Lower lobe of right lung (tissue), 2 donors: ENCODE measurements around the gene CTNND2. TPM values are rescaled to one million over a fixed set of nuclear protein-coding genes. Genes with fewer than 3 reads are reported as not detected.

Experiments
- ATAC-seq, 2 donors: fragments of 200-7000 bp; cut with Tn5 transposase; one replicate each; pipeline ENCODE4 v1.9.1; 2020 to 2022; ENCODE audit warnings: mild to moderate bottlenecking in 2 of 2, moderate library complexity in 2 of 2
- DNase-seq: peaks from one replicate; pipeline ENCODE4 v3.0.0-alpha.2; 2020
- H3K27ac ChIP-seq: fragments of 200-600 bp; one replicate; pipeline ENCODE4 v1.8.0; 2022
- H3K27me3 ChIP-seq: fragments of 200-600 bp; one replicate; pipeline ENCODE4 v1.8.0; 2022; ENCODE audit warnings: low read depth
- H3K36me3 ChIP-seq: fragments of 200-600 bp; one replicate; pipeline ENCODE4 v1.8.0; 2022; ENCODE audit warnings: mild to moderate bottlenecking
- H3K4me1 ChIP-seq: fragments of 200-600 bp; one replicate; pipeline ENCODE4 v1.8.0; 2022
- H3K4me3 ChIP-seq: fragments of 200-600 bp; one replicate; pipeline ENCODE4 v1.8.0; 2022; ENCODE audit warnings: mild to moderate bottlenecking
- H3K9me3 ChIP-seq: fragments of 200-600 bp; one replicate; pipeline ENCODE4 v1.8.0; 2022
- CTCF ChIP-seq: fragments of 200-600 bp; IDR thresholded peaks from one replicate; pipeline ENCODE4 v1.8.0; 2022; ENCODE audit warnings: antibody characterized with exemption, mild to moderate bottlenecking
- intact Hi-C: fragments of 100-400 bp; cut with DNase I; formaldehyde crosslinking; loops from one replicate; pipeline ENCODE4 v1.11.0; 2022
- total RNA-seq: library from RNA; stranded (reverse); fragmentation: NEBNext Ultra II Directional; extraction: Animal tissue kit (Norgen Biotek cat#: 25700); gene quantifications from one replicate; pipeline ENCODE4 v1.2.1, GENCODE V29; 2021
- donor health status: DM: no; HTN: yes; CAD: no; lungs with severe emphysema.

CTNND2 gene
- total RNA-seq, 1 donor from 2014 or later, result 6.0 TPM

GRCh38 chr5:11873587-11873986 lies 30.7 kb downstream of the CTNND2 start:
- no peak for DNase-seq
- intact Hi-C loops, result no loop called here
- ATAC-seq, result no peak
- H3K27me3 ChIP-seq, result no peaks in the 10 kb centered on the region
- no peak for TF ChIP-seq CTCF
- no peaks in the 10 kb centered on the region for H3K36me3 ChIP-seq
- H3K4me1 ChIP-seq, result no peaks in the 10 kb centered on the region
- H3K27ac ChIP-seq, result no peak overlapping the region
- H3K9me3 ChIP-seq, result no peaks in the 10 kb centered on the region
- H3K4me3 ChIP-seq, result no peak overlapping the region

- Histone ChIP-seq H3K9me3 (no peaks in the 10 kb centered on the region), H3K36me3 (no peaks in the 10 kb centered on the region), H3K4me1 (no peaks in the 10 kb centered on the region), H3K27me3 (no peaks in the 10 kb centered on the region), H3K4me3 (no peak overlapping the region), H3K27ac (no peak overlapping the region)
- intact Hi-C loops, result no loop called here
- no peak for TF ChIP-seq CTCF
- DNase-seq (no peak), ATAC-seq (no peak)
These were observed 35.0 kb downstream of the CTNND2 start for GRCh38 chr5:11869203-11869602.

GRCh38 chr5:11863911-11864310 lies 40.3 kb downstream of the CTNND2 start:
- intact Hi-C loops, result no loop called here
- DNase-seq (no peak), ATAC-seq (no peak)
- H3K36me3 ChIP-seq, result no peaks in the 10 kb centered on the region
- H3K4me1 ChIP-seq, result no peaks in the 10 kb centered on the region
- TF ChIP-seq CTCF, result no peak
- no peak overlapping the region for H3K27ac ChIP-seq
- no peaks in the 10 kb centered on the region for H3K27me3 ChIP-seq
- H3K4me3 ChIP-seq, result no peak overlapping the region
- H3K9me3 ChIP-seq, result no peaks in the 10 kb centered on the region

- no peak for TF ChIP-seq CTCF
- ATAC-seq (no peak), DNase-seq (no peak)
- no peaks in the 10 kb centered on the region for H3K4me1 ChIP-seq
- H3K9me3 ChIP-seq, result no peaks in the 10 kb centered on the region
- no peaks in the 10 kb centered on the region for H3K36me3 ChIP-seq
- no peak overlapping the region for H3K4me3 ChIP-seq
- intact Hi-C loops, result no loop called here
- H3K27me3 ChIP-seq, result no peaks in the 10 kb centered on the region
- no peak overlapping the region for H3K27ac ChIP-seq
These were observed 46.9 kb downstream of the CTNND2 start for GRCh38 chr5:11857391-11857790.

- Histone ChIP-seq H3K4me3 (no peak overlapping the region), H3K9me3 (no peaks in the 10 kb centered on the region), H3K27ac (no peak overlapping the region), H3K36me3 (no peaks in the 10 kb centered on the region), H3K4me1 (no peaks in the 10 kb centered on the region), H3K27me3 (no peaks in the 10 kb centered on the region)
- DNase-seq, result no peak
- intact Hi-C loops, result no loop called here
- no peak for TF ChIP-seq CTCF
- ATAC-seq, result no peak
These were observed 49.3 kb downstream of the CTNND2 start for GRCh38 chr5:11854936-11855335.

GRCh38 chr5:11853796-11854195 lies 50.5 kb downstream of the CTNND2 start:
- DNase-seq (no peak), ATAC-seq (no peak)
- intact Hi-C loops, result no loop called here
- TF ChIP-seq CTCF, result no peak
- H3K27me3 ChIP-seq, result no peaks in the 10 kb centered on the region
- H3K9me3 ChIP-seq, result no peaks in the 10 kb centered on the region
- no peaks in the 10 kb centered on the region for H3K36me3 ChIP-seq
- no peaks in the 10 kb centered on the region for H3K4me1 ChIP-seq
- no peak overlapping the region for H3K27ac ChIP-seq
- no peak overlapping the region for H3K4me3 ChIP-seq
